ENCODE results near the gene PPP1CA. TPM values are rescaled to one million over a fixed set of nuclear protein-coding genes. Genes with fewer than 3 reads are reported as not detected.

PPP1CA gene
- total and polyA plus RNA-seq, 2 donors (not counting 1 experiment from before 2014, with no cell fraction given) = 218 to 251 TPM

GRCh38 chr11:67354075-67355022 is 47.3 kb downstream of the PPP1CA start:
- peak overlapping the region; percentile 78 for H3K9ac ChIP-seq (ENCODE audit: low read length)
- peak overlapping the region; percentile 94 to 96 for H3K27ac ChIP-seq (ENCODE audit: low read length in 2 of 2)
- H3K4me1 ChIP-seq (ENCODE audit: control insufficient read depth in 2 of 2, insufficient read depth in 2 of 2, low read length in 2 of 2) = peaks cover 72 to 81% of the 10 kb centered on the region in 2 donors
- Mint-ChIP-seq H3K4me3 (peak overlapping the region; percentile 96), H3K27me3 (no peaks in the 10 kb centered on the region), H3K4me1 (peaks cover 86% of the 10 kb centered on the region), H3K9me3 (ENCODE audit: insufficient read depth) (no peaks in the 10 kb centered on the region), H3K27ac (peak overlapping the region; percentile 100)
- H3K79me2 ChIP-seq (ENCODE audit: control insufficient read depth, insufficient read depth, low read length) = peaks cover 71% of the 10 kb centered on the region
- CTCF ChIA-PET = interaction anchor here (0.6 to 42.2 kb wide), 19 partner anchors 0 to 275 kb away, joined by 3 to 2379 read pairs (median 4); partner anchors contain the start of genes AIP, ANKRD13D, CDK2AP2 and CLCF1
- intact Hi-C loops (cut with micrococcal nuclease) = loop anchor here (1.0 to 10.0 kb wide), 2 partner anchors 115 to 450 kb away; partner anchors contain the start of gene TMEM134
- peaks cover 20% of the 10 kb centered on the region for H4K20me1 ChIP-seq (ENCODE audit: control insufficient read depth, insufficient read depth, low read length, poor library complexity, severe bottlenecking)
- H3K27me3 ChIP-seq (replicated peaks in 1 of 4; ENCODE audit: control extremely low read depth in 1 of 4, control insufficient read depth in 3 of 4, insufficient read depth in 4 of 4, low read length in 3 of 4) = no peaks in the 10 kb centered on the region
- no peaks in the 10 kb centered on the region for H3K9me3 ChIP-seq (ENCODE audit: control extremely low read depth in 1 of 3, control insufficient read depth in 2 of 3, insufficient read depth in 1 of 3, low read length in 2 of 3)
- peak overlapping the region in 4 of 5 experiments; percentile 41 to 93 (median 74) for H3K4me3 ChIP-seq (ENCODE audit: control extremely low read depth in 1 of 5, extremely low read depth in 1 of 5, insufficient read depth in 1 of 5, low read depth in 2 of 5, low read length in 4 of 5)
- peak overlapping the region; percentile 97 for H3K4me2 ChIP-seq (replicated peaks; ENCODE audit: low read depth, low read length, poor library complexity, severe bottlenecking)
- peak; percentile 23 for DNase-seq
- peaks cover 0 to 9% of the 10 kb centered on the region in 2 experiments for H3K36me3 ChIP-seq (replicated peaks in 1 of 2; ENCODE audit: control extremely low read depth in 1 of 2, control insufficient read depth in 1 of 2, extremely low read depth in 1 of 2, insufficient read depth in 2 of 2, low read length in 1 of 2)
- no peak for TF ChIP-seq EZH2 (IDR thresholded peaks at IDR 0.05; ENCODE audit: borderline replicate concordance, insufficient read depth, low read depth, low read length, poor library complexity, severe bottlenecking)
- POLR2A ChIA-PET = interaction anchor here (0.6 to 9.0 kb wide), 28 partner anchors 7 to 1235 kb away, joined by 3 to 323 read pairs (median 5); partner anchors contain the start of genes AIP, ALDH3B1, ANKRD13D and CLCF1
- ATAC-seq (ENCODE audit: low read depth) = no peak
- WGBS (ENCODE audit: insufficient coverage) = 52% methylated on average over 2 of the region's 8 CpGs
- no peak overlapping the region for H2AFZ ChIP-seq (ENCODE audit: insufficient read depth, low read depth, low read length, poor library complexity, severe bottlenecking)

- no peaks in the 10 kb centered on the region for H3K9me3 ChIP-seq (ENCODE audit: control extremely low read depth in 1 of 3, control insufficient read depth in 2 of 3, insufficient read depth in 1 of 3, low read length in 2 of 3)
- H3K4me3 Mint-ChIP-seq = peak within 1 kb of the TSS; percentile 96
- peaks cover 80 to 90% of the 10 kb centered on the region in 2 donors for H3K4me1 ChIP-seq (ENCODE audit: control insufficient read depth in 2 of 2, insufficient read depth in 2 of 2, low read length in 2 of 2)
- H3K27me3 ChIP-seq (replicated peaks in 1 of 4; ENCODE audit: control extremely low read depth in 1 of 4, control insufficient read depth in 3 of 4, insufficient read depth in 4 of 4, low read length in 3 of 4) = no peaks in the 10 kb centered on the region
- POLR2A ChIA-PET = interaction anchor here (0.6 to 9.0 kb wide), 37 partner anchors 8 to 1234 kb away, joined by 3 to 323 read pairs (median 5); partner anchors contain the start of genes AIP, ALDH3B1, ANKRD13D and CDK2AP2
- H3K9me3 Mint-ChIP-seq (ENCODE audit: insufficient read depth) = no peaks in the 10 kb centered on the region
- ATAC-seq (ENCODE audit: low read depth) = peak; percentile 81
- WGBS (ENCODE audit: insufficient coverage) = 0% methylated on average over 21 of the region's 37 CpGs
- CTCF ChIA-PET = interaction anchor here (0.6 to 42.2 kb wide), 23 partner anchors 1 to 276 kb away, joined by 3 to 2379 read pairs (median 4); partner anchors contain the start of genes AIP, ANKRD13D, CDK2AP2 and CLCF1
- peaks cover 0 to 9% of the 10 kb centered on the region in 2 experiments for H3K36me3 ChIP-seq (replicated peaks in 1 of 2; ENCODE audit: control extremely low read depth in 1 of 2, control insufficient read depth in 1 of 2, extremely low read depth in 1 of 2, insufficient read depth in 2 of 2, low read length in 1 of 2)
- no peaks in the 10 kb centered on the region for H3K27me3 Mint-ChIP-seq
- peaks cover 20% of the 10 kb centered on the region for H4K20me1 ChIP-seq (ENCODE audit: control insufficient read depth, insufficient read depth, low read length, poor library complexity, severe bottlenecking)
- H2AFZ ChIP-seq (ENCODE audit: insufficient read depth, low read depth, low read length, poor library complexity, severe bottlenecking) = peak within 1 kb of the TSS; percentile 75
- peak within 1 kb of the TSS; percentile 78 for H3K9ac ChIP-seq (ENCODE audit: low read length)
- peak within 1 kb of the TSS; percentile 60 to 99 (median 83) for H3K4me3 ChIP-seq (ENCODE audit: control extremely low read depth in 1 of 5, extremely low read depth in 1 of 5, insufficient read depth in 1 of 5, low read depth in 2 of 5, low read length in 4 of 5)
- DNase-seq = peak; percentile 98
- peak within 1 kb of the TSS; percentile 94 to 96 for H3K27ac ChIP-seq (ENCODE audit: low read length in 2 of 2)
- peak within 1 kb of the TSS; percentile 97 for H3K4me2 ChIP-seq (replicated peaks; ENCODE audit: low read depth, low read length, poor library complexity, severe bottlenecking)
- intact Hi-C loops (cut with micrococcal nuclease) = loop anchor here (1.0 to 10.0 kb wide), 6 partner anchors 8 to 451 kb away; partner anchors contain the start of genes CDK2AP2, CLCF1 and TMEM134
- peaks cover 71% of the 10 kb centered on the region for H3K79me2 ChIP-seq (ENCODE audit: control insufficient read depth, insufficient read depth, low read length)
- no peak for TF ChIP-seq EZH2 (IDR thresholded peaks at IDR 0.05; ENCODE audit: borderline replicate concordance, insufficient read depth, low read depth, low read length, poor library complexity, severe bottlenecking)
- no peak for TF ChIP-seq CTCF (IDR thresholded peaks at IDR 0.05)
- H3K4me1 Mint-ChIP-seq = peaks cover 87% of the 10 kb centered on the region
- H3K27ac Mint-ChIP-seq = peak within 1 kb of the TSS; percentile 100
Measured at GRCh38 chr11:67353317-67354074, 48.2 kb downstream of the PPP1CA start, which contains the start of gene POLD4. Gene POLD4 (minus strand): TSS chr11:67353546. CDS start chr11:67353399, 147 bp downstream.

All from B cell (primary cell).